KG1 (cell line): ENCODE measurements around the gene GALNT10.
"Not testable (repeated sequence)": the region's sequence is repeated elsewhere in the genome, so short reads cannot be mapped to it uniquely, and the experiment has no call there.

Source experiments
- DNase-seq: peaks from one replicate; lab custom pipeline; 2025; lab: John Stamatoyannopoulos, UW

GALNT10 gene

DNA sequence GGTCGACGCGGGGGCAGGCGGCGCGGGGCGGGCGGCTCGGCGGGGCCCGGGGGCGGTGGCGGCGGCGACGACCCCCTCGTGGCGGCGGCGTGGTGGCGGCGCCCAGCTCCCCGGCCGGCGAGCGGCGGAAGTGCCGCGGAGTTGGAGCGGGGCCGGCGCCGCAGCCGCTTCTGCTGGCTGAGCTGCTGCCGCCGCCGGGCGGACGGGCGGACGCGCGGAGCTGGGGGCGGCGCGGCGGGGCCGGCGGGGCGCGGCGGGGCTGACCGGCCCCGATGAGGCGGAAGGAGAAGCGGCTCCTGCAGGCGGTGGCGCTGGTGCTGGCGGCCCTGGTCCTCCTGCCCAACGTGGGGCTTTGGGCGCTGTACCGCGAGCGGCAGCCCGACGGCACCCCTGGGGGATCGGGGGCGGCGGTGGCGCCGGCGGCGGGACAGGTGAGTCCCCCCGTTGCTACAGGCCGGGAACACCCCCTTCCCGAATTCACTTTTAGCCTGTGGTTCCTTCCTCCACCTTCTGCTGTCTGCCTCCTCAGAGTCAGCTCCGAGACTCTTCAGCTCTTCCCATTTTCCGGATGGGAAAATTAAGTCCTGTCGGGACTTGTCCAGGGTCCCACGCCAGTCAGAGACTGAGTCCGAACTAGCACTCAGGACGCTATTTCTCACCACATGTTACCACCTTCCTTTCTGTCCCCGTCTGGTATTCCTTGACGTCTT lies at the start of gene GALNT10:
Gene GALNT10, plus strand, starts transcription at position 139 of the 710 bp plus-strand sequence. Its CDS starts 134 bp downstream, at position 273.
- DNase-seq = peak; percentile 3

- no peak for DNase-seq
Observed at GRCh38 chr5:154141745-154142221, 48.8 kb upstream of the GALNT10 start.

GRCh38 chr5:154143211-154143641 lies 47.3 kb upstream of the GALNT10 start:
- no peak for DNase-seq

- DNase-seq = no peak
Observed at GRCh38 chr5:154145268-154145667, 45.3 kb upstream of the GALNT10 start.

DNA sequence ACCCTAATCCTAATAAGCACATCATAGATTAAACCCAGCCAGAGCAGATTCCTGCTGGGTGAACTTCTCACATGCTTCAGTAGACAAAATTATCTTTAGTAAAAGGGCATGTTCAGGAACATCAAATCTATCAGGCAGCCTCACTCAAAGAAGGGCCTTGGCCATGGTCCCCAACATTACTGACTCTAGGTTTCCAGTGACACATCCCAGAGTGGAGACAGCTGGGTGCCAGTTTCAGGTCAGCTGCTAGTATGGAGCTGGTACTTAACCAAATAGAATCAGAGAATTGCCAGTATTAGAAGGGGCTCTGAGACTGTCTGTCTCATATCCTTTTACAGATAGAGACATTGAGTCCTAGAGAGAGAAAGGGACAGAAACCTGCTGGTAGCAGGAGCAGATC lies 44.1 kb upstream of the GALNT10 start:
- DNase-seq = no peak

DNA sequence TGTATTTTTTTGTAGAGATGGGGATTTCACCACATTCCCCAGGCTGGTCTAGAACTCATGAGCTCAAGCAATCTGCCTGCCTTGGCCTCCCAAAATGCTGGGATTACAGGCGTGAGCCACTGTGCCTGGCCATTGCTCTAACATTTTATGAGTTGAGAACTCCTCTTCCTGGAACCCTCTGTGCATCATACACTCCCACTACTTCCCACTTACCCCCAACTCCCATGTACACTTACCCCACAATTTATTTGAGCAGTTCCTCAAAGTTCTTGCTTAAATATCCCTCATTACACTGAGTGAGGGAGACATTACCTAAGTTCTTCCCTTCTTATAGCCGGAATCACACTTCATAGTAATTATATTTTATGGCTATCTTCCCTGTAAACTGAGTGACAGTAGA lies 42.9 kb upstream of the GALNT10 start:
- DNase-seq = no peak

DNA sequence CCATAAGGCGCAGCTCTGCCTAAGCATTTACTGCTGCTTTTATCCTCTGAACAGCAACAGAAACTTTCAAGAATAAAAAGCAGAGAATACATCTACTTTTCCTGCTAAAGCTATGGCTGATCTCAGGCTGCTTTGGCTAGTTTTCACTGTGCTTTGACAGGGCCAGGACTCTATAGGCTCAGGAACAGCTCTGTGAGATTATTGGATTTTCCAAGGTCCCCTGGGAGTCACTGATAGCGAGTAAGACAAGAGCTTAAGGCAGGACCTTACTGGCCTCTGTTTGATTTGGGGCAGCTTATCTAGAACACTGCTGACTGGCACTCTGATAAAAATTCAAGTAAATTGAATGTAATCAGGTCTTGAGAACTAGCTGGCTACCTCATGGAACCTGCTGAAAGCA lies 40.1 kb upstream of the GALNT10 start:
- DNase-seq = not testable (repeated sequence)

GRCh38 chr5:154157483-154158378 lies 32.8 kb upstream of the GALNT10 start:
- no peak for DNase-seq

- DNase-seq = no peak
Observed at GRCh38 chr5:154158379-154158737, 32.2 kb upstream of the GALNT10 start.

DNA sequence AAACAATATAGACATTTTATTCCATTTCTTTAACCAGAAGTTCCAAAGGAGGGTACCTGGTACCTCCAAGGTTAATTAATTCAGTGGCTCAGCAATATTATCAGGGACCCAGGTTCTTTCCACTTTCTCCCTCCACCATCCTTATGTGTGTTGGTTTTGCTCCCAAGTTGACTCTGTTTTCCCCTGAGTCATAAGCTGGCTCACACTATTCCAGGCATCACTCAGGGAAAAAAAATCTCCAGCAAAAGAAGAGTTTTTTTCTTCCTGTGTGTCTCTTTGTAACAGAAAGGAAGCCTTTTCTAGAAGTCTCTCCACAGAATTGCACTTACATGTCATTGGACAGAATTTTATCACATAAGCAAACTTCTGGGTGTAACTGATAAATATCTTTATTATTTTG lies 31.2 kb upstream of the GALNT10 start:
- DNase-seq = no peak

DNA sequence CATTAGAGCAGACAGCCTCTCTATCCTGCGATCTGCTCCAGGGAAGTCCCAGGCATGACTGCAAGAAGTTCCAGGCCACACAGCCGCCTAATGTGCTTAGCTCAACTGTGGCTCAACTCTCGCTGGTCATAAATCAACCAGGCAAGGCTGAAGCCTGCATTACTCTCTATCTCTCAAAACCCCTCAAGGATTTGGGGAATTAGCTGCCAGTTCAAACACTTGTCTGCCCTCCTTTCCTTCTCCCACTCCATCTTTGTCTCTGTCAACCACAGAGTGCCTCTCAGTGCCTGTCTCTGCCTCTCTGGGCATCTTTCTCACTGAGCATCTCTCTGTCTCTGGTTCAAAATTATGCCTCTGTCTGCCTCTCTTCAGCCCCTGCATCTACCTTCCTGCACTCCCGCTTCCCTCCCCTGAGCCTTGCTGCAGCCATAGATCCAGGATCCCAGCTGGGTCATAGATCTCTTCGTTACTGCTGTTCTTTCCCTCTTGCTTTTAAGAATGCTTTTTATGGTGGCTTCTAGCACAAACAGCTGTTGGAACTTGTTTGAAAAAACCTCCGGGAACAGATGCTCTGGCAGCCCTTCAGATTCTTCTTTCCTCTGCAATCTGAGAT lies 27.9 kb upstream of the GALNT10 start:
- DNase-seq = no peak

- DNase-seq = no peak
Observed at GRCh38 chr5:154163327-154164248, 26.9 kb upstream of the GALNT10 start.

DNA sequence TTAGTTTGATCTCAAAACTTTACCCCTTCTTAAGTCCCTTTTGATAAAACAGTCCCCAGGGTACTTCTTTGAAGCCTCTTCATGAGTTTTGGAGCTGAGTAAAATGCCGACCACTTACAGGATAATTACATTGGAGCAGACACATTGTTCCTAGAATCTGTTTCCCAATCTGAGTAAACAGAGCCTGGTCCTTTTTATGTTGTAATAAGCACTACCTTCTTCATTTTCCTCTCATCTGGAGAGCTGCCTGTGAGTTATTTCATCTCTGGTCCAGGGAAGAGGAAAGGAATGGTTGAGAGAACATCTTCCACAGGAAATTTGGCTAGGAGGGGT lies 26.3 kb upstream of the GALNT10 start:
- DNase-seq = no peak

GRCh38 chr5:154165886-154166285 lies 24.6 kb upstream of the GALNT10 start:
- no peak for DNase-seq

DNA sequence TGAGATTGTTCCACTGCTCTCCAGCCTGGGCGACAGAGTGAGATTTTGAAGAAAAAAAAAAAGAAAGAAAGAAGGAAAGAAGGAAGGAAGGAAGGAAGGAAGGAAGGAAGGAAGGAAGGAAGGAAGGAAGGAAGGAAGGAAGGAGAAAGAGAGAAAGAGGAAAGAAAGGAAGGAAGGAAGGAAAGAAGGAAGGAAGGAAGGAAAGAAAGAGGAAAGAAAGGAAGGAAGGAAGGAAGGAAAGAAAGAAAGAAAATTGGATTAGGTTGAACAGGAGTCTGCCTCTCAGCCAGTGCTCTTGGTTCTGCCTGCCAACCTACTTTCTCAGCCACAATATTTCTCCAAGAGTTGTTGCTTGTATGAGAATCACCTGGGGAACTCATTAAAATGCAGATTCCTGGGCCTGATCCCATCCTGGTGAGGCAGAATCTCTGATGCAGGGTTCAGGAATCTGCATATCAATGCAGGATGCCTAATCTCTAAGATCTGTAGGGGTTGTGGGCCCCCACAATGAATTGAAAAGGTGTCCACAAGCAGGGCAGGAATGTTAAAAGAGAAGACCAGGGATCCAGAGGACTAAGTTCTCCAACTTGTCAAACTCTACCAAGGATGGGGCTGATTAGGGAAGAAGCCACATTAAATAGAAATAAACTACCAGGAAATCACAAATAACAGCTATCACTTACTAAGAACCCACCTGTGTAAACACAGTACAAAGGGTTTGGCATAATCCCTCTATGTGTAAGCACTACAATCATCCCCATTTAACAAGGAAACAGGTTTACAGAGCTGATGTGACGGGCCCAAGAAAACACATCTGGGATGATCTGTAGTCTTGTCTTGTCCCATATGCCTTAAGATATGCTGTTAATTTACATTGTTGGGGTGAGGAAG lies 23.4 kb upstream of the GALNT10 start:
- DNase-seq = no peak

DNA sequence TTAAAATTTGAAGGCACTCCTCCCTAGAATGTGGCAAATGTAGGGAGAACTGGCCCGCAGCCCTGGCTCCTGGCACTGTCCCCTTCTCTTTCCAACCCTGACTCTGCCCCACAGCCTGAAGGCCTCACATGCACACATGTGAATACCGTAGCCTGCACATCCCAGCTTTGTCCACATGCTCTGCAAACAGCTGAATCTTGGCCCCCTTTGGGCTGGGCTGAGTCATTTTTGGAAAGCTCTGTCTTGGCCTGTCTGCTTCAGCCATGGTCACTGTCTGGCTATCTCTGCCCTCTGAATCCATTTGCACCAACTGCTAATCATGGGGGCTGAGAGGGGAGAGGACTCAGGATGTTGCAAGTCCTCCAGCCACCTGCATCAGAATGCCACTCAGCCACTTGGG lies 22.1 kb upstream of the GALNT10 start:
- DNase-seq = no peak

DNA sequence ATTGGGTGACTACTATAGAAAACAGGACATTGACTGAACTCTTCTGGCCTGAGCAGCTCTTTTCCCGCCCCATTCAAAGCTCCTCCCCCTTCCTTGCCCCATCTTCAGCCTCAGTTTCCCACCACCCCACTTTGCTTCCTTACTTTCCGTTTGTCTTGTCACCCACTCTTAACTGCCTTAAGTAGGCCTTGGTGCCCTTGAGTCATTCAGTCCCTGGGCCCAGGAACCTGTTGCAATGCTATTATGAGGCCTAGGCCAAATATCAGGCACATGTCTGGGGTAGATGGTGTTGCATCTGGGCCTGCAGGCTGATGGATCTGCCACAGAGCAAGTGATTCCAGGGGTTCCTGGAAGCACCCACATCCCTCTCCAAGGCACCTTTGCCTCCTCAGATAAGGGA lies 17.7 kb upstream of the GALNT10 start:
- no peak for DNase-seq

DNA sequence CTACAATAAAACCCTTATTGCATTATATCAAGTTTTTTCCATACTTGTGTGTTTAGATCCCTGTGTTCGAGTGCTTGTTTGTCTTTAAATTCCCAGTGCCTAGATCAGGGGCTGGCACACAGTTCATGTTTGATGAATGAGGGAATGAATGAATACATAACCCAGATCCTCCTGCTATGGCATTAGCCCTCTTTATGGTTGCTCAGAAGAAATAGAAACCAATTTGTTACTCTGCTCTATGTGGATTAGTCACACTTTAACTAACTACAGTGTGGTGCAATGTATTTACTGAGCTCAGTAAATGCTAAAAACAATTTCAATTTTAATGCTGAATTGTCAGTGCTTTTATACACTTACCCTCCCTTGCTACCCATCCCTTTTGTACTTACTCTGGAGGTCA lies 16.4 kb upstream of the GALNT10 start:
- no peak for DNase-seq

- DNase-seq = no peak
Observed at GRCh38 chr5:154176181-154176580, 14.4 kb upstream of the GALNT10 start.

DNA sequence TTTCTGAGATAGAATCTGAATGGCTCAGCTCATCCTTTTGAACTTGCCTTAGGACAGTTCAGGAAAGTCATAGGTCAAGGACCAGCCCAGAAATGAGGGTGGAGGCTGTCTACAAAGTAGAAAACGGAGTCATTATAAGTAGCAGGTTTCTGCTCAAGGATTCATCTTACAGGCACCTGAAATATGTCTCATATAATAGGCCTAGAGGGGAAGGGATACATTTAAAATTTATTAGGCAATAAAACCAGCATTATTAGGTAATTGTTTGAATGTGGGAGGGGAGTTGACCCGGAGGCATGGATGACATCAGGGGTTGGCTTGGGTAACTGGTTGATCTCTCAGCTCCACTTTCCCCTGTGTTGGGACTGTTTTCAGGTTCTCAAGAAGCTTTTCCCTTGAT lies 11.9 kb upstream of the GALNT10 start:
- no peak for DNase-seq
